Measurements from ENCODE around the gene ZNF207. TPM values are rescaled to one million over a fixed set of nuclear protein-coding genes. Genes with fewer than 3 reads are reported as not detected.

The ZNF207 gene
- total and polyA plus RNA-seq, 9 of the 15 experiments (the other 6 are each of a cell fraction or from before 2014, with no cell fraction given): 123 to 370 (median 250) TPM

DNA sequence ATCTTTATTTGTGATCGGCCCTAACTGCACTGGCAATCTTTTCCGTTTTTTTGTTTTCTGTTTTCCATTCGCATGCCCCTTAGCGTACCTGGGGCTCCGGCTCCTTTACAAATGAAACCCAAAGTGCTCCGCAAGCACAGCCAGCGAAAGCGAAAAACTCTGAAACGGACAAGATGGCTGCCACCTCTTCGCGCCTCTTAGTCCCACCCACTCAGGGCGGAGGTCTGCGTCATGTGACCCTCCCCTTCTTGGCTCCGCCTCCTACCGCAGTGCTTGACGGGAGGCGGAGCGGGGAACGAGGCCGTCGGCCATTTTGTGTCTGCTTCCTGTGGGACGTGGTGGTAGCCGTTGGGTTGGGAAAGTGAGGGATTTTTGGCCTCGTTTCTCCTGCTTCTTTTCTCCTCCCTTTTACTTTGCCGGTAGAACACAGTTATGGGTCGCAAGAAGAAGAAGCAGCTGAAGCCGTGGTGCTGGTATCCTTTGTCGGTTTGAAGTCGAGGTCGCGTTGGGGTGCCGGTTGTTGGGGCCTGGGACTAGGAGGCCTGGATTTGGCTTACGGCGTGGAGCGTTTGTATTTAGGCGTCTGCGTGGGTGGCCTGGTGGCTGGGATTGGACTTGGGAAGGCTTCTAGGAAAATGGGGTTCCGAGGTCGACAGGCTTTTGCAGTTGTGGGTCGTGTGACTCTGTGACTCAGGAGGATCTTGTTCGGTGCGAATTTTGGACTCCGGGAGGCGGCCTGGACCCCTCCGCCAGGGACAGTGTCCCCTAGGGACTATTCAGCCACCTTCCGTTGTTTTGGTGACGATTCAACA is at the start of gene ZNF207 (continued):
- TF ChIP-seq LARP7 (IDR thresholded peaks at IDR 0.05) (peak; percentile 66; the same call in 1 of the 2 replicates), NFATC3 (IDR thresholded peaks at IDR 0.05) (no peak), ZNF133 (CRISPR knock-in tag; IDR thresholded peaks at IDR 0.05) (no peak), ZNF143 (CRISPR knock-in tag; IDR thresholded peaks at IDR 0.05) (peak; percentile 80), SREBF2 (CRISPR knock-in tag; IDR thresholded peaks at IDR 0.05) (no peak), RBBP5 (IDR thresholded peaks at IDR 0.05; ENCODE audit: borderline replicate concordance, insufficient read depth, low read length, poor library complexity, severe bottlenecking) (peak; percentile 75), ZNF274 (IDR thresholded peaks at IDR 0.05; ENCODE audit: borderline replicate concordance, low read depth, low read length) (no peak), ZNF316 (IDR thresholded peaks at IDR 0.05) (peak; percentile 34; the same call in 1 of the 2 replicates), SNRNP70 (optimal IDR thresholded peaks at IDR 0.05; ENCODE audit: low read depth, low read length) (no peak), STAT5A (IDR thresholded peaks at IDR 0.05; ENCODE audit: borderline replicate concordance, low read length) (no peak), SIRT6 (IDR thresholded peaks at IDR 0.05; ENCODE audit: low read depth, low read length) (no peak)
- TF ChIP-seq, protein P1, sequence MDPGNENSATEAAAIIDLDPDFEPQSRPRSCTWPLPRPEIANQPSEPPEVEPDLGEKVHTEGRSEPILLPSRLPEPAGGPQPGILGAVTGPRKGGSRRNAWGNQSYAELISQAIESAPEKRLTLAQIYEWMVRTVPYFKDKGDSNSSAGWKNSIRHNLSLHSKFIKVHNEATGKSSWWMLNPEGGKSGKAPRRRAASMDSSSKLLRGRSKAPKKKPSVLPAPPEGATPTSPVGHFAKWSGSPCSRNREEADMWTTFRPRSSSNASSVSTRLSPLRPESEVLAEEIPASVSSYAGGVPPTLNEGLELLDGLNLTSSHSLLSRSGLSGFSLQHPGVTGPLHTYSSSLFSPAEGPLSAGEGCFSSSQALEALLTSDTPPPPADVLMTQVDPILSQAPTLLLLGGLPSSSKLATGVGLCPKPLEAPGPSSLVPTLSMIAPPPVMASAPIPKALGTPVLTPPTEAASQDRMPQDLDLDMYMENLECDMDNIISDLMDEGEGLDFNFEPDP (CRISPR knock-in tag; IDR thresholded peaks at IDR 0.05): no peak
- TF ChIP-seq, protein P2, sequence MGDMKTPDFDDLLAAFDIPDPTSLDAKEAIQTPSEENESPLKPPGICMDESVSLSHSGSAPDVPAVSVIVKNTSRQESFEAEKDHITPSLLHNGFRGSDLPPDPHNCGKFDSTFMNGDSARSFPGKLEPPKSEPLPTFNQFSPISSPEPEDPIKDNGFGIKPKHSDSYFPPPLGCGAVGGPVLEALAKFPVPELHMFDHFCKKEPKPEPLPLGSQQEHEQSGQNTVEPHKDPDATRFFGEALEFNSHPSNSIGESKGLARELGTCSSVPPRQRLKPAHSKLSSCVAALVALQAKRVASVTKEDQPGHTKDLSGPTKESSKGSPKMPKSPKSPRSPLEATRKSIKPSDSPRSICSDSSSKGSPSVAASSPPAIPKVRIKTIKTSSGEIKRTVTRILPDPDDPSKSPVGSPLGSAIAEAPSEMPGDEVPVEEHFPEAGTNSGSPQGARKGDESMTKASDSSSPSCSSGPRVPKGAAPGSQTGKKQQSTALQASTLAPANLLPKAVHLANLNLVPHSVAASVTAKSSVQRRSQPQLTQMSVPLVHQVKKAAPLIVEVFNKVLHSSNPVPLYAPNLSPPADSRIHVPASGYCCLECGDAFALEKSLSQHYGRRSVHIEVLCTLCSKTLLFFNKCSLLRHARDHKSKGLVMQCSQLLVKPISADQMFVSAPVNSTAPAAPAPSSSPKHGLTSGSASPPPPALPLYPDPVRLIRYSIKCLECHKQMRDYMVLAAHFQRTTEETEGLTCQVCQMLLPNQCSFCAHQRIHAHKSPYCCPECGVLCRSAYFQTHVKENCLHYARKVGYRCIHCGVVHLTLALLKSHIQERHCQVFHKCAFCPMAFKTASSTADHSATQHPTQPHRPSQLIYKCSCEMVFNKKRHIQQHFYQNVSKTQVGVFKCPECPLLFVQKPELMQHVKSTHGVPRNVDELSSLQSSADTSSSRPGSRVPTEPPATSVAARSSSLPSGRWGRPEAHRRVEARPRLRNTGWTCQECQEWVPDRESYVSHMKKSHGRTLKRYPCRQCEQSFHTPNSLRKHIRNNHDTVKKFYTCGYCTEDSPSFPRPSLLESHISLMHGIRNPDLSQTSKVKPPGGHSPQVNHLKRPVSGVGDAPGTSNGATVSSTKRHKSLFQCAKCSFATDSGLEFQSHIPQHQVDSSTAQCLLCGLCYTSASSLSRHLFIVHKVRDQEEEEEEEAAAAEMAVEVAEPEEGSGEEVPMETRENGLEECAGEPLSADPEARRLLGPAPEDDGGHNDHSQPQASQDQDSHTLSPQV (IDR thresholded peaks at IDR 0.05): no peak
- TF ChIP-seq, protein P3, sequence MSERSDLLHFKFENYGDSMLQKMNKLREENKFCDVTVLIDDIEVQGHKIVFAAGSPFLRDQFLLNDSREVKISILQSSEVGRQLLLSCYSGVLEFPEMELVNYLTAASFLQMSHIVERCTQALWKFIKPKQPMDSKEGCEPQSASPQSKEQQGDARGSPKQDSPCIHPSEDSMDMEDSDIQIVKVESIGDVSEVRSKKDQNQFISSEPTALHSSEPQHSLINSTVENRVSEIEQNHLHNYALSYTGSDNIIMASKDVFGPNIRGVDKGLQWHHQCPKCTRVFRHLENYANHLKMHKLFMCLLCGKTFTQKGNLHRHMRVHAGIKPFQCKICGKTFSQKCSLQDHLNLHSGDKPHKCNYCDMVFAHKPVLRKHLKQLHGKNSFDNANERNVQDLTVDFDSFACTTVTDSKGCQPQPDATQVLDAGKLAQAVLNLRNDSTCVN (CRISPR knock-in tag; IDR thresholded peaks at IDR 0.05): no peak
- TF ChIP-seq, protein P4, sequence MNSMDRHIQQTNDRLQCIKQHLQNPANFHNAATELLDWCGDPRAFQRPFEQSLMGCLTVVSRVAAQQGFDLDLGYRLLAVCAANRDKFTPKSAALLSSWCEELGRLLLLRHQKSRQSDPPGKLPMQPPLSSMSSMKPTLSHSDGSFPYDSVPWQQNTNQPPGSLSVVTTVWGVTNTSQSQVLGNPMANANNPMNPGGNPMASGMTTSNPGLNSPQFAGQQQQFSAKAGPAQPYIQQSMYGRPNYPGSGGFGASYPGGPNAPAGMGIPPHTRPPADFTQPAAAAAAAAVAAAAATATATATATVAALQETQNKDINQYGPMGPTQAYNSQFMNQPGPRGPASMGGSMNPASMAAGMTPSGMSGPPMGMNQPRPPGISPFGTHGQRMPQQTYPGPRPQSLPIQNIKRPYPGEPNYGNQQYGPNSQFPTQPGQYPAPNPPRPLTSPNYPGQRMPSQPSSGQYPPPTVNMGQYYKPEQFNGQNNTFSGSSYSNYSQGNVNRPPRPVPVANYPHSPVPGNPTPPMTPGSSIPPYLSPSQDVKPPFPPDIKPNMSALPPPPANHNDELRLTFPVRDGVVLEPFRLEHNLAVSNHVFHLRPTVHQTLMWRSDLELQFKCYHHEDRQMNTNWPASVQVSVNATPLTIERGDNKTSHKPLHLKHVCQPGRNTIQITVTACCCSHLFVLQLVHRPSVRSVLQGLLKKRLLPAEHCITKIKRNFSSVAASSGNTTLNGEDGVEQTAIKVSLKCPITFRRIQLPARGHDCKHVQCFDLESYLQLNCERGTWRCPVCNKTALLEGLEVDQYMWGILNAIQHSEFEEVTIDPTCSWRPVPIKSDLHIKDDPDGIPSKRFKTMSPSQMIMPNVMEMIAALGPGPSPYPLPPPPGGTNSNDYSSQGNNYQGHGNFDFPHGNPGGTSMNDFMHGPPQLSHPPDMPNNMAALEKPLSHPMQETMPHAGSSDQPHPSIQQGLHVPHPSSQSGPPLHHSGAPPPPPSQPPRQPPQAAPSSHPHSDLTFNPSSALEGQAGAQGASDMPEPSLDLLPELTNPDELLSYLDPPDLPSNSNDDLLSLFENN (IDR thresholded peaks at IDR 0.05; ENCODE audit: low read depth in 2 of 2, low read length in 2 of 2): peak in 1 of 2 experiments; percentile 69; a peak in 2 of 4 replicates
- TF ChIP-seq, protein P5, sequence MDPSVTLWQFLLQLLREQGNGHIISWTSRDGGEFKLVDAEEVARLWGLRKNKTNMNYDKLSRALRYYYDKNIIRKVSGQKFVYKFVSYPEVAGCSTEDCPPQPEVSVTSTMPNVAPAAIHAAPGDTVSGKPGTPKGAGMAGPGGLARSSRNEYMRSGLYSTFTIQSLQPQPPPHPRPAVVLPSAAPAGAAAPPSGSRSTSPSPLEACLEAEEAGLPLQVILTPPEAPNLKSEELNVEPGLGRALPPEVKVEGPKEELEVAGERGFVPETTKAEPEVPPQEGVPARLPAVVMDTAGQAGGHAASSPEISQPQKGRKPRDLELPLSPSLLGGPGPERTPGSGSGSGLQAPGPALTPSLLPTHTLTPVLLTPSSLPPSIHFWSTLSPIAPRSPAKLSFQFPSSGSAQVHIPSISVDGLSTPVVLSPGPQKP (CRISPR knock-in tag; IDR thresholded peaks at IDR 0.05): no peak
